Osteocyte (in vitro differentiated cells): ENCODE measurements around the gene HADHA. TPM values are rescaled to one million over a fixed set of nuclear protein-coding genes. Genes with fewer than 3 reads are reported as not detected.

ENCODE experiments used
- DNase-seq: peaks from one replicate; pipeline ENCODE4 v3.0.0; 2021; ENCODE audit warnings: mixed read lengths; ENCODE audit not compliant: unreplicated experiment; ENCODE audit errors: extremely low spot score
- H3K27ac Mint-ChIP-seq: one replicate; pipeline ENCODE4 v1.8.0; 2021; ENCODE audit warnings: mild to moderate bottlenecking, mixed read lengths; ENCODE audit not compliant: unreplicated experiment
- H3K27me3 Mint-ChIP-seq: one replicate; pipeline ENCODE4 v1.8.0; 2021; ENCODE audit warnings: mixed read lengths; ENCODE audit not compliant: unreplicated experiment
- H3K36me3 Mint-ChIP-seq: one replicate; pipeline ENCODE4 v1.8.0; 2021; ENCODE audit warnings: mixed read lengths; ENCODE audit not compliant: unreplicated experiment
- H3K4me1 Mint-ChIP-seq: one replicate; pipeline ENCODE4 v1.8.0; 2021; ENCODE audit warnings: mixed read lengths; ENCODE audit not compliant: unreplicated experiment
- H3K4me3 Mint-ChIP-seq: one replicate; pipeline ENCODE4 v1.8.0; 2021; ENCODE audit warnings: mild to moderate bottlenecking, moderate library complexity, mixed read lengths; ENCODE audit not compliant: unreplicated experiment
- H3K9me3 Mint-ChIP-seq: one replicate; pipeline ENCODE4 v1.8.0; 2021; ENCODE audit warnings: mixed read lengths; ENCODE audit not compliant: unreplicated experiment
- total RNA-seq: library from RNA; stranded (reverse); gene quantifications from 2 replicates; pipeline ENCODE4 v1.2.1, GENCODE V29; 2021
- TF ChIP-seq, protein P1 (sequence below): fragments of 200-600 bp; sonication (generic); IDR thresholded peaks from 2 replicates; pipeline ENCODE4 v1.5.0; 2021; ENCODE audit warnings: antibody characterized with exemption, mild to moderate bottlenecking, moderate library complexity

HADHA gene
- total RNA-seq, 1 donor from 2014 or later = 114 TPM

DNA sequence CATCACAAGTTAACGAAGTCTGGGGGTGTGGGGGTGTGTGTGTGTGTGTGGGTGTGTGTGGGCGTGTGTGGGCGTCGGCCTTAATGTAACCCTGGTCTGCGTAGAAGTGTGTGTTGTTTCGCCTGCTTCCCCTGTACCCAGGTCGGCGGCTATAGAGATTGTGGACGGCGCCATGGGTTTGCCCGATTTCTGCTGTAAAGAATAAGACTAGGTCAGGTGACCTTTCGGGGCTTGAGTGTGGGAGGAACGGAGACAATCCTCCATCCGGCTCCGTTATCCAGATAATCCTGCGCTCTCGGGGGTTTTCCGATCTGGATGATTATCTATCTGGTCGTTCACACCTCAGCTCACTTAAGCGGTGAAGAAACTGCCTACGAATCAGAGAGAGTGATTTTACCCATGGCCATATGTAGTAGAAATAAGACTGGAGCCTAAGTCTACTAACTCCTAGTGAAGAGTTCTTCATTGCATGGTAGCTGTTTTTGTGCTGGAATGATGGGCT lies 850 bp upstream of the HADHA start:
- H3K27ac Mint-ChIP-seq = peak overlapping the region; percentile 100
- H3K4me1 Mint-ChIP-seq = peaks cover 38% of the 10 kb centered on the region
- no peak for DNase-seq

DNA sequence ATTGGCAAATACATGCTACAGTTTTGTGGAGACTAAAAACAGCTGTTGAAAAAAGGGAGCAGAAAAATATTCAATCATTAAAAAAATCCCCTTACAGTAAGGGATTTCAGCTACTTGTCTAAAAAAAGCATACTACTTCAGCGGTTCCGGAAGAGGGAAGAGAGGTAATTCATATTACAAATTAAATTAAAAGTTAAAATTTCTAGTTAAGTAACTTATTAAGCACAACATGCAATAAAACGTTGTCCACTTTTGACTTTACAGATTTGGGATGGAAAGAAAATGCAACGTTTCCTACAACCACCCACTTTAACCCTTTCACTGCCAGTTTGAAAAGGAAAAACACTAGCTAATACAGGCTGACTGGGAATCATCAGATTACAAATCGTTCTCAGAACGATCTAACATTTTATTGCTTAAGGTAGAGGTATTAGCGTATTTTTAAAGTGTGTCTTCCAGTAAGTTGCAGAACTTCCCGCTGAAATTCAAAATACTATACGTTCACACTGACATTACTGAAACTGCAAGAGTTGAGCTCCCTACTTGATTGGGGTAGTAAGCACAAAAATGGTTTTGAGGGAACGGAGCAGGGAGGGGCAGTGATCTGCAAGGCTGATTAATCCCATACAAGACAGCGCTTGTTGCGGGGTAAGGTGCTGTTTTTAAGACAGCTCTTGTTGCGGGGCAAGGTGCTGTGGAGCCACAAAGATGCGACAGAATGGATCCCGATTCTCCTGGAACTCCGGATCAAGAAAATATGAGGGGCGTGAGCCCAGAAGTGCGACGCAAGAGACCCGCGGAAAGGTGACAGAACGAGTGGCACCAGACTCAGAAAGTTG lies 743 bp downstream of the HADHA start:
- peak overlapping the region; percentile 100 for H3K27ac Mint-ChIP-seq
- no peaks in the 10 kb centered on the region for H3K36me3 Mint-ChIP-seq
- TF ChIP-seq, protein P1, sequence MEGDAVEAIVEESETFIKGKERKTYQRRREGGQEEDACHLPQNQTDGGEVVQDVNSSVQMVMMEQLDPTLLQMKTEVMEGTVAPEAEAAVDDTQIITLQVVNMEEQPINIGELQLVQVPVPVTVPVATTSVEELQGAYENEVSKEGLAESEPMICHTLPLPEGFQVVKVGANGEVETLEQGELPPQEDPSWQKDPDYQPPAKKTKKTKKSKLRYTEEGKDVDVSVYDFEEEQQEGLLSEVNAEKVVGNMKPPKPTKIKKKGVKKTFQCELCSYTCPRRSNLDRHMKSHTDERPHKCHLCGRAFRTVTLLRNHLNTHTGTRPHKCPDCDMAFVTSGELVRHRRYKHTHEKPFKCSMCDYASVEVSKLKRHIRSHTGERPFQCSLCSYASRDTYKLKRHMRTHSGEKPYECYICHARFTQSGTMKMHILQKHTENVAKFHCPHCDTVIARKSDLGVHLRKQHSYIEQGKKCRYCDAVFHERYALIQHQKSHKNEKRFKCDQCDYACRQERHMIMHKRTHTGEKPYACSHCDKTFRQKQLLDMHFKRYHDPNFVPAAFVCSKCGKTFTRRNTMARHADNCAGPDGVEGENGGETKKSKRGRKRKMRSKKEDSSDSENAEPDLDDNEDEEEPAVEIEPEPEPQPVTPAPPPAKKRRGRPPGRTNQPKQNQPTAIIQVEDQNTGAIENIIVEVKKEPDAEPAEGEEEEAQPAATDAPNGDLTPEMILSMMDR = no peak
- H3K4me3 Mint-ChIP-seq = peak overlapping the region; percentile 100
- no peak for DNase-seq
- H3K9me3 Mint-ChIP-seq = no peaks in the 10 kb centered on the region
- no peaks in the 10 kb centered on the region for H3K27me3 Mint-ChIP-seq
- H3K4me1 Mint-ChIP-seq = peaks cover 42% of the 10 kb centered on the region

More for the DNA sequence above, 850 bp upstream of the HADHA start:
- peak overlapping the region; percentile 100 for H3K4me3 Mint-ChIP-seq
- H3K27me3 Mint-ChIP-seq = no peaks in the 10 kb centered on the region
- no peaks in the 10 kb centered on the region for H3K9me3 Mint-ChIP-seq
- H3K36me3 Mint-ChIP-seq = no peaks in the 10 kb centered on the region
- TF ChIP-seq, protein P1 = no peak

DNA sequence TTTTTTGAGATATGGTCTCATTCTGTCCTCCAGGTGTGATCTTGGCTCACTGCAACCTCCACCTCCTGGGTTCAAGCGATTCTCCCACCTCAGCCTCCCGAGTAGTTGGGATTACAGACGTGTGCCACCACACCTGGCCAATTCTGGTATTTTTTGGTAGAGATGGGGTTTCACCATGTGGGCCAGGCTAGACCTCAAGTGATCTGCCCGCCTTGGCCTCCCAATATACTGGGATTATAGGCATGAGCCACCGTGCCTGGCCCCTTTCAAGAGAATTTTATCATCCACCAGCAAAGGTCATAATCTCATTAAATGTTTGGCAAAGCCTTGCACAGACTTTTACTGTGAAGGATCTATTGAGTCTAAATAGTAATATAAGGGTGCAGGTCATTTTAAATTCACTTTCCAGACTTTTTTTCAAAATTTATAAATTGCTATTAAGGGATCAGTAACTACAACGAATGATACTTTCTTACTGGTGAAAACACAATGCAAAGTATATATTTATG lies 2.5 kb downstream of the HADHA start:
- DNase-seq = no peak
- TF ChIP-seq, protein P1 = no peak
- H3K9me3 Mint-ChIP-seq = no peaks in the 10 kb centered on the region
- H3K27ac Mint-ChIP-seq = peak overlapping the region; percentile 51
- peak overlapping the region; percentile 100 for H3K4me3 Mint-ChIP-seq
- no peaks in the 10 kb centered on the region for H3K27me3 Mint-ChIP-seq
- H3K4me1 Mint-ChIP-seq = peaks cover 39% of the 10 kb centered on the region
- H3K36me3 Mint-ChIP-seq = peaks cover 4% of the 10 kb centered on the region

DNA sequence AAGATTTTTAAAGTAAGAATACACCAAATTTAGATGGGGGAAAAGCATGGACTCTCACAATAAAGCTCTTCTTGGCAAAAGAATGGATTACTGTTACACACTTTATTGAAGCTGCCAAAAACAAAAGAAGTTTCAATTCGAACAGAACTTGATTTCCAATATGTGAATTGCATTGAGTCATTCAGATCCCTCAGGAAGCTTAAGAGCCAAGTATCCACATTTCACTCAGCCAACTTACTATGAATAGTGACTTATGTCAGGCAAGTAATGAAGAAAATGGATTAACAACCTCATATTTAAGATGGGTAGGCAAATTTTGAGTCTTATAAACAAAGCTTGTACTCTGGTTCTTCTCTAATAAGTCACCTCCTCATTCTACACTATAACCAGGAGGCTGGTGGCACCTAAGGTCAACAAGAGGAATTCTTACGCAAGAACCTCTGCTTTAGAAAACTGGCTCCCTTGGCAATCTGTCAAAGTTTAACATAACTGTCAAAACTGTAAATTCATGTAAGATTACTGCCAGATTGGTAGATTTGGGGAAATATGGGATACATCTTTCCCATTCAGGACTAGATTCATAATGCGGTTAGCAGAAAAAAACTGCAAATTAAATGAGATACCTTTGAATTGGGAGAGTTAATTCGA lies 6.0 kb downstream of the HADHA start:
- Mint-ChIP-seq H3K9me3 (no peaks in the 10 kb centered on the region), H3K27me3 (no peaks in the 10 kb centered on the region), H3K4me3 (no peak overlapping the region), H3K36me3 (peaks cover 15% of the 10 kb centered on the region), H3K4me1 (peaks cover 25% of the 10 kb centered on the region), H3K27ac (no peak overlapping the region)
- no peak for DNase-seq
- TF ChIP-seq, protein P1 = no peak

DNA sequence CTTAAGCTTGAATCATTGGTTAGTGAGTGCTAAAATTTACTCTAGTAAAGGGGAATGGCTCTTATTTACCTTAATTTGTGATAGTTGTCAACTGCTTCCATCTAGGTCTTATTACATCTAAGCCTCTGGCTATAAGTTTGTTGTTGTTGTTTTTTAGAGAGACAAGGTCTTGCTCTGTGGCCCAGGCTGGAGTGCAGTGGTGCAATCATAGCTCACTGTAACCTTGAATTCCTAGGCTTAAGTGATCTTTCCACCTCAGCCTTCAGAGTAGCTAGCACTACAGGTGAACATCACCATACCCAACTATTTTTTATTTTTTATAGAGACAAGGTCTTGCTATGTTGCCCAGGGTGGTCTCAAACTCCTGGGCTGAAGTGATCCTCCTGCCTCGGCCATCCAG lies 6.6 kb downstream of the HADHA start:
- no peak overlapping the region for H3K4me3 Mint-ChIP-seq
- no peak for DNase-seq
- H3K27ac Mint-ChIP-seq = no peak overlapping the region
- no peaks in the 10 kb centered on the region for H3K9me3 Mint-ChIP-seq
- peaks cover 17% of the 10 kb centered on the region for H3K36me3 Mint-ChIP-seq
- peaks cover 22% of the 10 kb centered on the region for H3K4me1 Mint-ChIP-seq
- no peaks in the 10 kb centered on the region for H3K27me3 Mint-ChIP-seq
- TF ChIP-seq, protein P1 = no peak
